Neural cell (in vitro differentiated cells): ENCODE results near the gene PI4K2B. TPM values are rescaled to one million over a fixed set of nuclear protein-coding genes. Genes with fewer than 3 reads are reported as not detected.

ENCODE experiments used
- H2AFZ ChIP-seq: fragments of 200-600, 300-800 bp; sonication (generic), shearing (Covaris generic); 2 replicates; pipeline ENCODE4 v1.6.0; 2014; ENCODE audit warnings: low read depth, mild to moderate bottlenecking, antibody characterized with exemption, low read length, moderate library complexity
- H3F3A ChIP-seq: fragments of 200-600 bp; shearing (Covaris generic); 2 replicates; pipeline ENCODE4 v1.6.1; 2016; ENCODE audit warnings: mild to moderate bottlenecking, moderate library complexity, mixed read lengths, antibody characterized with exemption, low read length; ENCODE audit not compliant: insufficient read depth, poor library complexity, severe bottlenecking
- H3K27ac ChIP-seq: fragments of 200-600, 300-800 bp; sonication (generic), shearing (Covaris generic); 2 replicates; pipeline ENCODE4 v1.5.1; 2014; ENCODE audit warnings: mild to moderate bottlenecking, low read length, moderate library complexity
- H3K27me3 ChIP-seq: fragments of 300-800, 200-600 bp; sonication (generic), shearing (Covaris generic); 2 replicates; pipeline ENCODE4 v1.6.0; 2014; ENCODE audit warnings: mild to moderate bottlenecking, low read depth, low read length, moderate library complexity; ENCODE audit not compliant: insufficient read depth
- H3K36me3 ChIP-seq: fragments of 300-800, 200-600 bp; sonication (generic), shearing (Covaris generic); 2 replicates; pipeline ENCODE4 v1.5.1; 2014; ENCODE audit warnings: mild to moderate bottlenecking, antibody characterized with exemption, low read length, moderate library complexity; ENCODE audit not compliant: insufficient read depth
- H3K4me2 ChIP-seq: fragments of 300-800, 200-600 bp; sonication (generic), shearing (Covaris generic); 2 replicates; pipeline ENCODE4 v1.6.0; 2014; ENCODE audit warnings: mild to moderate bottlenecking, low read length
- H3K4me3 ChIP-seq: fragments of 300-800, 200-600 bp; sonication (generic), shearing (Covaris generic); 2 replicates; pipeline ENCODE4 v1.5.1; 2014; ENCODE audit warnings: mild to moderate bottlenecking, low read length, moderate library complexity
- H3K79me2 ChIP-seq: fragments of 200-600 bp; shearing (Covaris generic); replicated peaks from 2 replicates; pipeline ENCODE4 v1.6.0; 2014; ENCODE audit warnings: mild to moderate bottlenecking, low read length, moderate library complexity; ENCODE audit not compliant: insufficient read depth
- H3K9ac ChIP-seq: fragments of 300-800, 200-600 bp; sonication (generic), shearing (Covaris generic); 2 replicates; pipeline ENCODE4 v1.6.1; 2016; ENCODE audit warnings: mild to moderate bottlenecking, low read length, mixed read lengths
- H3K9me2 ChIP-seq: fragments of 200-600 bp; shearing (Covaris generic); 2 replicates; pipeline ENCODE4 v1.6.1; 2016; ENCODE audit warnings: mild to moderate bottlenecking, low read length, mixed read lengths; ENCODE audit not compliant: insufficient read depth
- H3K9me3 ChIP-seq: fragments of 200-600, 300-800 bp; sonication (generic), shearing (Covaris generic); 2 replicates; pipeline ENCODE4 v1.6.1; 2016; ENCODE audit warnings: mild to moderate bottlenecking, mixed run types, low read length, moderate library complexity, mixed read lengths
- H4K20me1 ChIP-seq: fragments of 200-600 bp; shearing (Covaris generic); 2 replicates; pipeline ENCODE4 v1.6.1; 2016; ENCODE audit warnings: mild to moderate bottlenecking, mixed run types; ENCODE audit not compliant: insufficient read depth
- EP300 ChIP-seq: fragments of 450-650 bp; conservative IDR thresholded peaks from 2 replicates; pipeline ENCODE4 v1.6.1; 2014; ENCODE audit warnings: antibody characterized with exemption, mild to moderate bottlenecking, moderate library complexity; ENCODE audit not compliant: poor library complexity, severe bottlenecking
- EZH2 ChIP-seq: fragments of 200-600, 300-800 bp; shearing (Covaris generic), sonication (generic); IDR thresholded peaks from 2 replicates; pipeline ENCODE4 v1.6.1; 2014; ENCODE audit warnings: antibody characterized with exemption, low read length, borderline replicate concordance, mild to moderate bottlenecking; ENCODE audit not compliant: insufficient read depth, poor library complexity, severe bottlenecking
- MXI1 ChIP-seq: fragments of 450-650 bp; conservative IDR thresholded peaks from 2 replicates; pipeline ENCODE4 v1.6.1; 2014; ENCODE audit warnings: antibody characterized with exemption, mild to moderate bottlenecking; ENCODE audit not compliant: poor library complexity, severe bottlenecking
- POLR2AphosphoS5 ChIP-seq: IDR thresholded peaks from 2 replicates; pipeline ENCODE4 v1.6.1; 2012
- RAD21 ChIP-seq: fragments of 450-650 bp; conservative IDR thresholded peaks from 2 replicates; pipeline ENCODE4 v1.6.1; 2014; ENCODE audit warnings: antibody characterized with exemption, mild to moderate bottlenecking, moderate library complexity
- SMC3 ChIP-seq: fragments of 450-650 bp; conservative IDR thresholded peaks from 2 replicates; pipeline ENCODE4 v1.6.1; 2014; ENCODE audit warnings: antibody characterized with exemption, mild to moderate bottlenecking, moderate library complexity; ENCODE audit not compliant: poor library complexity
- TAF1 ChIP-seq: IDR thresholded peaks from 2 replicates; pipeline ENCODE4 v1.6.1; 2012; ENCODE audit warnings: low read depth
- polyA plus RNA-seq: library from polyadenylated mRNA; depleted of rRNA; stranded (reverse); fragments of >200 nt; gene quantifications from 2 replicates; pipeline ENCODE4 v1.2.3, GENCODE V29; 2014
- TF ChIP-seq, protein P1 (sequence below): IDR thresholded peaks from 2 replicates; pipeline ENCODE4 v1.6.1; 2012; ENCODE audit warnings: borderline replicate concordance
- TF ChIP-seq, protein P2 (sequence below): fragments of 450-650 bp; IDR thresholded peaks from 2 replicates; pipeline ENCODE4 v1.5.1; 2014; ENCODE audit warnings: antibody characterized with exemption, mild to moderate bottlenecking, moderate library complexity; ENCODE audit not compliant: poor library complexity, severe bottlenecking

PI4K2B gene
- polyA plus RNA-seq, 1 donor from 2014 or later = 10.0 TPM

DNA sequence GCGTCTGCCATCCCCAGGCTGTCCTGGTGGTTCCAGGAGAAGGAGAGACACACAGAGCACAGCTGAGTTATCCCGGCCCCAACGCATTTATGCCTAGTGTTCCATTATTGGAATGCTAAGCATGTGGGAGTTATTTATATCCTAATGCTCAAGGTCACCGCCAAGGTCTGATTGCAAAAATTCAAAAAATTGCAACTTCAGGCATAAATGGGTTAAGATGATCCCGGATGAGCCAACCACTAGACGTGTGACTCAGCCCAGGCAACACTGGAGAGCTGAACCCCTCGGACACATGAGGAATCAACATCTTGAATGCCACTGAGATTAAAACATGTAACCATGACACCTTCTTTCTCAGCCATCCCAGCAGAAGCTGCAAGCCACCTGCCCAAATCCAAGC is 74.9 kb downstream of the PI4K2B start:
- H2AFZ ChIP-seq = no peak overlapping the region

DNA sequence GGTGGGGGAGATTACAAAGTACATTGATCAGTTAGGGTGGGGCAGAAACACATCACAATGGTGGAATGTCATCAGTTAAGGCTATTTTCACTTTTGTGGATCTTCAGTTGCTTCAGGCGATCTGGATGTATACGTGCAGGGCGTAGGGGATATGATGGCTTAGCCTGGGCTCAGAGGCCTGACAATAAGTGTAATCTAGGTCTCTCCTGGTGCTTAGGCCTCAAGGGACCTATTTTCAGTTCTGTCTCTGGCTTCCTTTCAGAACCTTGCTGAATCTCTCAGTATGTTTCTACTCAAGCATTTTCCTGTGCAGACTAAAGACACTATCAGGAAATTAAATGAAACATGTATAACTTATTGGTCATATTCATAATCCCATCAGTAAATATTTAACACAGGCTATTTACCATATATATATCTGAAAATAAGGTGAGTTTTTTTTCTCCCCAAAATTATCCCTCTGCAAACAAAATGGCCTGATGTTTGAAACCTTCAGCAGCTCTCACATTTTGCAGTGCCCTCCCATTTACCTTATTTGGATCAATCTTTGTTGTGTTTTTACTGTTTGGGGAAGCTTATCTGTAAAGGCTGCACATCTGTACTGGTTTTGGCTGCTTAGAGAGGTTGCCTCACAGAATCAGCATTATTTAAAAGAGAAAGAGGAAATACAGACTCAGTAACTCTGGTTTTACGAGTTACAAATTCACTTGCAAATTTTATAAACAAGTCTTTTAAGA is 76.4 kb downstream of the PI4K2B start:
- TF ChIP-seq, protein P1, sequence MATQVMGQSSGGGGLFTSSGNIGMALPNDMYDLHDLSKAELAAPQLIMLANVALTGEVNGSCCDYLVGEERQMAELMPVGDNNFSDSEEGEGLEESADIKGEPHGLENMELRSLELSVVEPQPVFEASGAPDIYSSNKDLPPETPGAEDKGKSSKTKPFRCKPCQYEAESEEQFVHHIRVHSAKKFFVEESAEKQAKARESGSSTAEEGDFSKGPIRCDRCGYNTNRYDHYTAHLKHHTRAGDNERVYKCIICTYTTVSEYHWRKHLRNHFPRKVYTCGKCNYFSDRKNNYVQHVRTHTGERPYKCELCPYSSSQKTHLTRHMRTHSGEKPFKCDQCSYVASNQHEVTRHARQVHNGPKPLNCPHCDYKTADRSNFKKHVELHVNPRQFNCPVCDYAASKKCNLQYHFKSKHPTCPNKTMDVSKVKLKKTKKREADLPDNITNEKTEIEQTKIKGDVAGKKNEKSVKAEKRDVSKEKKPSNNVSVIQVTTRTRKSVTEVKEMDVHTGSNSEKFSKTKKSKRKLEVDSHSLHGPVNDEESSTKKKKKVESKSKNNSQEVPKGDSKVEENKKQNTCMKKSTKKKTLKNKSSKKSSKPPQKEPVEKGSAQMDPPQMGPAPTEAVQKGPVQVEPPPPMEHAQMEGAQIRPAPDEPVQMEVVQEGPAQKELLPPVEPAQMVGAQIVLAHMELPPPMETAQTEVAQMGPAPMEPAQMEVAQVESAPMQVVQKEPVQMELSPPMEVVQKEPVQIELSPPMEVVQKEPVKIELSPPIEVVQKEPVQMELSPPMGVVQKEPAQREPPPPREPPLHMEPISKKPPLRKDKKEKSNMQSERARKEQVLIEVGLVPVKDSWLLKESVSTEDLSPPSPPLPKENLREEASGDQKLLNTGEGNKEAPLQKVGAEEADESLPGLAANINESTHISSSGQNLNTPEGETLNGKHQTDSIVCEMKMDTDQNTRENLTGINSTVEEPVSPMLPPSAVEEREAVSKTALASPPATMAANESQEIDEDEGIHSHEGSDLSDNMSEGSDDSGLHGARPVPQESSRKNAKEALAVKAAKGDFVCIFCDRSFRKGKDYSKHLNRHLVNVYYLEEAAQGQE = no peak
- TF ChIP-seq SMC3 (no peak), EZH2 (no peak), MXI1 (no peak), POLR2AphosphoS5 (no peak), RAD21 (no peak), EP300 (no peak), TAF1 (no peak)
- TF ChIP-seq, protein P2, sequence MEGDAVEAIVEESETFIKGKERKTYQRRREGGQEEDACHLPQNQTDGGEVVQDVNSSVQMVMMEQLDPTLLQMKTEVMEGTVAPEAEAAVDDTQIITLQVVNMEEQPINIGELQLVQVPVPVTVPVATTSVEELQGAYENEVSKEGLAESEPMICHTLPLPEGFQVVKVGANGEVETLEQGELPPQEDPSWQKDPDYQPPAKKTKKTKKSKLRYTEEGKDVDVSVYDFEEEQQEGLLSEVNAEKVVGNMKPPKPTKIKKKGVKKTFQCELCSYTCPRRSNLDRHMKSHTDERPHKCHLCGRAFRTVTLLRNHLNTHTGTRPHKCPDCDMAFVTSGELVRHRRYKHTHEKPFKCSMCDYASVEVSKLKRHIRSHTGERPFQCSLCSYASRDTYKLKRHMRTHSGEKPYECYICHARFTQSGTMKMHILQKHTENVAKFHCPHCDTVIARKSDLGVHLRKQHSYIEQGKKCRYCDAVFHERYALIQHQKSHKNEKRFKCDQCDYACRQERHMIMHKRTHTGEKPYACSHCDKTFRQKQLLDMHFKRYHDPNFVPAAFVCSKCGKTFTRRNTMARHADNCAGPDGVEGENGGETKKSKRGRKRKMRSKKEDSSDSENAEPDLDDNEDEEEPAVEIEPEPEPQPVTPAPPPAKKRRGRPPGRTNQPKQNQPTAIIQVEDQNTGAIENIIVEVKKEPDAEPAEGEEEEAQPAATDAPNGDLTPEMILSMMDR = no peak

More for the DNA sequence above, 74.9 kb downstream of the PI4K2B start:
- Histone ChIP-seq H3K9ac (no peak overlapping the region), H3K27me3 (no peaks in the 10 kb centered on the region), H3K4me3 (no peak overlapping the region), H3K9me3 (no peaks in the 10 kb centered on the region), H3K9me2 (no peaks in the 10 kb centered on the region), H3K4me2 (no peak overlapping the region), H3K27ac (no peak overlapping the region), H3F3A (no peaks in the 10 kb centered on the region), H3K79me2 (no peaks in the 10 kb centered on the region), H3K36me3 (no peaks in the 10 kb centered on the region), H4K20me1 (no peaks in the 10 kb centered on the region)
- TF ChIP-seq SMC3 (no peak), RAD21 (no peak), MXI1 (no peak), EP300 (no peak), POLR2AphosphoS5 (no peak), EZH2 (no peak), TAF1 (no peak)
- TF ChIP-seq, protein P1 = no peak
- TF ChIP-seq, protein P2 = no peak

More for the DNA sequence above, 76.4 kb downstream of the PI4K2B start:
- Histone ChIP-seq H3K4me3 (no peak overlapping the region), H3K9ac (no peak overlapping the region), H3K36me3 (no peaks in the 10 kb centered on the region), H2AFZ (no peak overlapping the region), H3K27ac (no peak overlapping the region), H3K27me3 (no peaks in the 10 kb centered on the region), H3K9me2 (no peaks in the 10 kb centered on the region), H3K9me3 (no peaks in the 10 kb centered on the region), H3F3A (no peaks in the 10 kb centered on the region), H3K79me2 (no peaks in the 10 kb centered on the region), H4K20me1 (no peaks in the 10 kb centered on the region), H3K4me2 (no peak overlapping the region)
